GM19463 (cell line): ENCODE measurements around the gene PDSS2.
"Not testable (repeated sequence)": the region's sequence is repeated elsewhere in the genome, so short reads cannot be mapped to it uniquely, and the experiment has no call there.

Source experiments
- ATAC-seq: cut with Tn5 transposase; IDR thresholded peaks from one replicate; pipeline ENCODE4 v1.9.1; 2021; ENCODE audit warnings: mild to moderate bottlenecking, moderate library complexity; ENCODE audit not compliant: unreplicated experiment

PDSS2 gene

GRCh38 chr6:107459283-107460082 is at the start of gene PDSS2:
Gene PDSS2 (minus strand): TSS chr6:107459564. CDS start chr6:107459285, 279 bp downstream.
- ATAC-seq, result peak; percentile 90

GRCh38 chr6:107506145-107506544 is 46.8 kb upstream of the PDSS2 start:
- ATAC-seq, result no peak

- no peak for ATAC-seq
These were observed 45.1 kb upstream of the PDSS2 start for GRCh38 chr6:107504270-107505026.

- no peak for ATAC-seq
These were observed 37.7 kb upstream of the PDSS2 start for GRCh38 chr6:107496892-107497684.

GRCh38 chr6:107495971-107496370 is 36.6 kb upstream of the PDSS2 start:
- no peak for ATAC-seq

GRCh38 chr6:107495196-107495643 is 35.9 kb upstream of the PDSS2 start:
- no peak for ATAC-seq

GRCh38 chr6:107493158-107494057 is 34.0 kb upstream of the PDSS2 start:
- ATAC-seq, result no peak

GRCh38 chr6:107491760-107492660 is 32.6 kb upstream of the PDSS2 start:
- no peak for ATAC-seq

GRCh38 chr6:107491138-107491609 is 31.8 kb upstream of the PDSS2 start:
- ATAC-seq, result no peak

GRCh38 chr6:107490566-107491137 is 31.3 kb upstream of the PDSS2 start:
- ATAC-seq, result no peak

- ATAC-seq, result peak; percentile 49
These were observed 30.5 kb upstream of the PDSS2 start, which contains the start of gene SOBP for GRCh38 chr6:107489636-107490565. Gene SOBP (plus strand): TSS chr6:107490117. CDS start chr6:107490617, 500 bp downstream.

- ATAC-seq, result no peak
These were observed 29.7 kb upstream of the PDSS2 start for GRCh38 chr6:107488875-107489635.

GRCh38 chr6:107488174-107488874 is 29.0 kb upstream of the PDSS2 start:
- no peak for ATAC-seq

GRCh38 chr6:107485157-107485556 is 25.8 kb upstream of the PDSS2 start:
- ATAC-seq, result no peak

- ATAC-seq, result no peak
These were observed 19.8 kb upstream of the PDSS2 start for GRCh38 chr6:107479089-107479690.

GRCh38 chr6:107475826-107476225 is 16.5 kb upstream of the PDSS2 start:
- ATAC-seq, result not testable (repeated sequence)
